ENCODE measurements around the gene SCFD1. TPM values are rescaled to one million over a fixed set of nuclear protein-coding genes. Genes with fewer than 3 reads are reported as not detected.
"Not testable (repeated sequence)": the region's sequence is repeated elsewhere in the genome, so short reads cannot be mapped to it uniquely, and the experiment has no call there.

Gene SCFD1
- total RNA-seq, 1 experiment from 2014 or later: 38.1 TPM

GRCh38 chr14:30638926-30639325, 16.8 kb downstream of the SCFD1 start:
- no peaks in the 10 kb centered on the region for H3K9me3 ChIP-seq (ENCODE audit: insufficient read depth, low read depth)
- H2AFZ ChIP-seq: no peak overlapping the region
- no peak for DNase-seq
- no TSS peak for BruUV-seq (replicated peaks)
- intact Hi-C loops (cut with micrococcal nuclease; ENCODE audit: unreplicated experiment): no loop called here
- H3F3A ChIP-seq (ENCODE audit: insufficient read depth, low read depth): no peaks in the 10 kb centered on the region
- no peaks in the 10 kb centered on the region for H3K36me3 ChIP-seq (ENCODE audit: low read depth)
- no peaks in the 10 kb centered on the region for H3K9me2 ChIP-seq (ENCODE audit: insufficient read depth)
- TF ChIP-seq, protein P1, sequence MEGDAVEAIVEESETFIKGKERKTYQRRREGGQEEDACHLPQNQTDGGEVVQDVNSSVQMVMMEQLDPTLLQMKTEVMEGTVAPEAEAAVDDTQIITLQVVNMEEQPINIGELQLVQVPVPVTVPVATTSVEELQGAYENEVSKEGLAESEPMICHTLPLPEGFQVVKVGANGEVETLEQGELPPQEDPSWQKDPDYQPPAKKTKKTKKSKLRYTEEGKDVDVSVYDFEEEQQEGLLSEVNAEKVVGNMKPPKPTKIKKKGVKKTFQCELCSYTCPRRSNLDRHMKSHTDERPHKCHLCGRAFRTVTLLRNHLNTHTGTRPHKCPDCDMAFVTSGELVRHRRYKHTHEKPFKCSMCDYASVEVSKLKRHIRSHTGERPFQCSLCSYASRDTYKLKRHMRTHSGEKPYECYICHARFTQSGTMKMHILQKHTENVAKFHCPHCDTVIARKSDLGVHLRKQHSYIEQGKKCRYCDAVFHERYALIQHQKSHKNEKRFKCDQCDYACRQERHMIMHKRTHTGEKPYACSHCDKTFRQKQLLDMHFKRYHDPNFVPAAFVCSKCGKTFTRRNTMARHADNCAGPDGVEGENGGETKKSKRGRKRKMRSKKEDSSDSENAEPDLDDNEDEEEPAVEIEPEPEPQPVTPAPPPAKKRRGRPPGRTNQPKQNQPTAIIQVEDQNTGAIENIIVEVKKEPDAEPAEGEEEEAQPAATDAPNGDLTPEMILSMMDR (conservative IDR thresholded peaks at IDR 0.05): no peak
- no peak for TF ChIP-seq EZH2 (IDR thresholded peaks at IDR 0.05; ENCODE audit: low read depth)
- no peak overlapping the region for H3K27ac ChIP-seq
- H3K4me1 ChIP-seq (replicated peaks; ENCODE audit: insufficient read depth): no peaks in the 10 kb centered on the region
- ChIA-PET CTCF (no interaction called here), POLR2A (ENCODE audit: unreplicated experiment) (no interaction called here)
- H3K79me2 ChIP-seq (ENCODE audit: low read depth): no peaks in the 10 kb centered on the region
- H3K27me3 ChIP-seq (ENCODE audit: insufficient read depth, low read depth): no peaks in the 10 kb centered on the region
- no peak overlapping the region for H3K4me2 ChIP-seq
- no peaks in the 10 kb centered on the region for H4K20me1 ChIP-seq (ENCODE audit: insufficient read depth)
- no peak overlapping the region for H3K4me3 ChIP-seq

DNA sequence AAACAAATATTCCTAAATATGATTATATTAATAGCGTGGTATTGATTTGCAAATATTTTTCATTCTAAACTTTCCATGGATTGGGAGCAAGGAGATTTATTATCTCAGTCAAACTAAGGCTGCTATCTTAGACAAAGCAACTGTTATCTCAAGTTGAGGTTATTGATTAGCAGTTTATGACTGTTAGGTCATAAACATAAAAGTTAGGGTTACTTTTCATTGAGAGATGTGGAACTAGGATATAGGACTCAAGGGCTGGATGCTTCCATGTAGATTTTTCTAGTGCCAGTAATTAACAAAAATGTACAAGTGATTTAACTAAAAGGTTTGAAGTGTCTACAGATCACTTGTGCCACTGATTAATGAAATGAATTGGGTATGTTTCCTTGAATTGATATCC, 19.1 kb downstream of the SCFD1 start:
- H3F3A ChIP-seq (ENCODE audit: insufficient read depth, low read depth): no peaks in the 10 kb centered on the region
- H3K27me3 ChIP-seq (ENCODE audit: insufficient read depth, low read depth): no peaks in the 10 kb centered on the region
- no peak overlapping the region for H3K4me3 ChIP-seq
- no peaks in the 10 kb centered on the region for H3K4me1 ChIP-seq (replicated peaks; ENCODE audit: insufficient read depth)
- POLR2A ChIA-PET (ENCODE audit: unreplicated experiment): no interaction called here
- CTCF ChIA-PET: no interaction called here
- TF ChIP-seq, protein P1 (conservative IDR thresholded peaks at IDR 0.05): no peak
- no peak for TF ChIP-seq EZH2 (IDR thresholded peaks at IDR 0.05; ENCODE audit: low read depth)
- no peak overlapping the region for H3K27ac ChIP-seq
- H3K9me2 ChIP-seq (ENCODE audit: insufficient read depth): no peaks in the 10 kb centered on the region
- no peak overlapping the region for H2AFZ ChIP-seq
- no peak for DNase-seq
- intact Hi-C loops (cut with micrococcal nuclease; ENCODE audit: unreplicated experiment): no loop called here
- H3K4me2 ChIP-seq: no peak overlapping the region
- no peaks in the 10 kb centered on the region for H4K20me1 ChIP-seq (ENCODE audit: insufficient read depth)
- no peaks in the 10 kb centered on the region for H3K9me3 ChIP-seq (ENCODE audit: insufficient read depth, low read depth)
- H3K36me3 ChIP-seq (ENCODE audit: low read depth): no peaks in the 10 kb centered on the region
- H3K79me2 ChIP-seq (ENCODE audit: low read depth): no peaks in the 10 kb centered on the region
- no TSS peak for BruUV-seq (replicated peaks)

GRCh38 chr14:30644462-30644861, 22.3 kb downstream of the SCFD1 start:
- H3K27me3 ChIP-seq (ENCODE audit: insufficient read depth, low read depth); CTCF ChIA-PET; H3K4me3 ChIP-seq; intact Hi-C loops (cut with micrococcal nuclease; ENCODE audit: unreplicated experiment); DNase-seq; BruUV-seq (replicated peaks); H4K20me1 ChIP-seq (ENCODE audit: insufficient read depth); H3F3A ChIP-seq (ENCODE audit: insufficient read depth, low read depth); H3K4me1 ChIP-seq (replicated peaks; ENCODE audit: insufficient read depth); POLR2A ChIA-PET (ENCODE audit: unreplicated experiment); H2AFZ ChIP-seq; H3K9me2 ChIP-seq (ENCODE audit: insufficient read depth); H3K27ac ChIP-seq; H3K9me3 ChIP-seq (ENCODE audit: insufficient read depth, low read depth); H3K4me2 ChIP-seq; H3K79me2 ChIP-seq (ENCODE audit: low read depth); H3K36me3 ChIP-seq (ENCODE audit: low read depth): not testable (repeated sequence)

DNA sequence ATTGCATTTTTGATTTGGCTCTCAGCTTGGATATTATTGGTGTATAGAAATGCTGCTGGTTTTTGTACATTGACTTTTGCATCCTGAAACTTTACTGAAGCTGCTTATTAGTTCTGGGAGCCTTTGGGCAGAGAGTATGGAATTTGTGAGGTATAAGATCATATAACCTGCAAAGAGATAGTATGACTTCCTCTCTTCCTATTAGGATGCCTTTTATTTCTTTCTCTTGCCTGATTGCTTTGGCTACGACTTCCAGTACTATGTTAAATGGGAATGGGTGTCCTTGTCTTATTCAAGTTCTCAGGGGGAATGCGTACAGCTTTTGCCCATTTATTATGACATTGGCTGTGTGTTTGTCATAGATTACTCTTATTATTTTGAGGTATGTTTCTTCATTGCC, 23.5 kb downstream of the SCFD1 start:
- ChIA-PET CTCF (no interaction called here), POLR2A (ENCODE audit: unreplicated experiment) (no interaction called here)
- Histone ChIP-seq H3K36me3 (ENCODE audit: low read depth) (no peaks in the 10 kb centered on the region), H3F3A (ENCODE audit: insufficient read depth, low read depth) (no peaks in the 10 kb centered on the region), H3K4me1 (replicated peaks; ENCODE audit: insufficient read depth) (no peaks in the 10 kb centered on the region), H2AFZ (no peak overlapping the region), H3K27me3 (ENCODE audit: insufficient read depth, low read depth) (no peaks in the 10 kb centered on the region), H3K9me2 (ENCODE audit: insufficient read depth) (no peaks in the 10 kb centered on the region), H3K27ac (no peak overlapping the region), H3K4me3 (no peak overlapping the region), H4K20me1 (ENCODE audit: insufficient read depth) (no peaks in the 10 kb centered on the region), H3K79me2 (ENCODE audit: low read depth) (no peaks in the 10 kb centered on the region), H3K9me3 (ENCODE audit: insufficient read depth, low read depth) (no peaks in the 10 kb centered on the region), H3K4me2 (no peak overlapping the region)
- DNase-seq: no peak
- no TSS peak for BruUV-seq (replicated peaks)
- no peak for TF ChIP-seq EZH2 (IDR thresholded peaks at IDR 0.05; ENCODE audit: low read depth)
- TF ChIP-seq, protein P1 (conservative IDR thresholded peaks at IDR 0.05): no peak
- intact Hi-C loops (cut with micrococcal nuclease; ENCODE audit: unreplicated experiment): no loop called here
